Fibroblast of lung (primary cell): ENCODE data around the gene SP140.

Source experiments
- CTCF ChIP-seq, 2 donors: IDR thresholded peaks in 1 of 2; conservative IDR thresholded peaks in 1 of 2; 1 replicate in 1 of 2; 2 replicates in 1 of 2; pipeline ENCODE4 v1.5.1; 2011 to 2012; ENCODE audit warnings: low read length in 2 of 2, control low read depth in 1 of 2, inconsistent platforms in 1 of 2, low read depth in 1 of 2, mild to moderate bottlenecking in 1 of 2
- EZH2 ChIP-seq: IDR thresholded peaks from 2 replicates; pipeline ENCODE4 v1.5.1; 2012; ENCODE audit warnings: low read length, control low read depth, mild to moderate bottlenecking; ENCODE audit errors: missing control alignments

GRCh38 chr2:230225486-230225885 lies at the start of gene SP140:
- TF ChIP-seq CTCF (conservative IDR thresholded peaks at IDR 0.05 in 1 of 2, IDR thresholded peaks at IDR 0.05 in 1 of 2; ENCODE audit: low read depth in 1 of 2, low read length in 2 of 2) (no peak), EZH2 (no peak)
